T47D (cell line): ENCODE data around the gene SCNN1B.

ENCODE experiments used
- DNase-seq, 2 experiments: peaks; one replicate each; pipeline versions ENCODE4 v3.0.0 to v3.0.0-alpha.2; 2011 to 2012; ENCODE audit warnings: low read depth in 1 of 2, low spot score in 1 of 2
- JUND ChIP-seq: IDR thresholded peaks from 2 replicates; pipeline ENCODE4 v1.6.1; 2012; ENCODE audit warnings: low read depth
- in situ Hi-C: cut with HindIII; loops from 2 replicates; pipeline ENCODE4 v1.10.0; 2016; ENCODE audit warnings: low sequenced_read_pairs, low pct_unique_long_range_greater_than_20kb

Gene SCNN1B

DNA sequence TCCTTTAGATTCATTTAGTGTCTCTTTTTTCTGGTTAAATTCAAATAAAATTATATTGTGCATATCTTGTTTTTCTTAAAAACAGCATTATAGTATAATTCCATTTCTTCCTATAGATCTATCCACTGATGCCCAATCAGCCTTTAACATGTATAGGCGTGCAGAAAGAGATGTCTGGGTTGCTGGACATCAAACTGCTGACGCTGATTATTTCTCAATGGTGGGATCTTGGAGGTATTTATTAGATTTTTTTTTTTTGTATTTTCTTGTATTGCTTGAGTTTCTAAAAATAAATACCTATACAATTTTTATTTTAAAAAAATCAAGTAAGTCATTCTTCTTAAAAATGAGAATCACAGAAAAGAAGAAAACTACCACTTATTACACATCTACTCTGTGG is 100.0 kb downstream of the SCNN1B start:
- TF ChIP-seq JUND: no peak
- in situ Hi-C loops: no loop called here
- DNase-seq: no peak

GRCh38 chr16:23403547-23403946 is 101.4 kb downstream of the SCNN1B start:
- in situ Hi-C loops: no loop called here
- TF ChIP-seq JUND: no peak
- DNase-seq: no peak

- no peak for TF ChIP-seq JUND
- in situ Hi-C loops: no loop called here
Observed at GRCh38 chr16:23406024-23406423, 103.9 kb downstream of the SCNN1B start.

DNA sequence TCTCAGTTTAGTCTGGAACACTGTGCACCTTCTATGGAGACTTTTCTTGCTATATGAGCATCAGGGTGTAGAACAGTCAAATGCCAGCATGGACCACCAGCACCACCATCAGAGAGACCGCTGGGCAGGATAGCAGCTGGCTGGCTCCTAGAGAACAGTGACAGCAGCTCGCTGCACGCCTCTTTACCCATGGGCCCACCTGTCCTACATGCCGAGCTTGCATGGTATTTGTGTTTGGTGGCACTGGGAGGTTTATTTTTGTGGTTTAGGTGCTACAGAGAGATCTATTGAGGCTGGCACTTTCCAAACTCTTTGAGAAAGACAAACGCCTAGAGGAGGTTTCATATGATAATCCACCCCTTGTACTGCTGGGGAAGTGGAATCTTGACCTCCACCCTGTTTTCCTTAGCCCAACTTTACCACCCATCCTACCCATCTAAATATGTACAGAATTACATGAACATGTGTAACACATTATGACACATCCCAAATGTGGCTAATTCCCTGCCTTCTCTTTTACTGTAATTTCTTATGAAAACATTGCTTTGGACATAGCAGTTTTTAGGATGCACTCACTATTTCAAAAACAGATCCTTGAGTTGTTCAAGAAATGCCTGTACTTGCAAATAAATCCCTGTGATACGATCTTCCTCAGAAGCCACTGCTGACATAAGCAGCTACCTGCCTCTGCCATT is 104.6 kb downstream of the SCNN1B start:
- TF ChIP-seq JUND: no peak
- in situ Hi-C loops: no loop called here
- no peak for DNase-seq

More at GRCh38 chr16:23406024-23406423, 103.9 kb downstream of the SCNN1B start:
- DNase-seq: no peak

GRCh38 chr16:23407436-23408127 is 105.5 kb downstream of the SCNN1B start:
- no peak for TF ChIP-seq JUND
- in situ Hi-C loops: no loop called here
- no peak for DNase-seq

DNA sequence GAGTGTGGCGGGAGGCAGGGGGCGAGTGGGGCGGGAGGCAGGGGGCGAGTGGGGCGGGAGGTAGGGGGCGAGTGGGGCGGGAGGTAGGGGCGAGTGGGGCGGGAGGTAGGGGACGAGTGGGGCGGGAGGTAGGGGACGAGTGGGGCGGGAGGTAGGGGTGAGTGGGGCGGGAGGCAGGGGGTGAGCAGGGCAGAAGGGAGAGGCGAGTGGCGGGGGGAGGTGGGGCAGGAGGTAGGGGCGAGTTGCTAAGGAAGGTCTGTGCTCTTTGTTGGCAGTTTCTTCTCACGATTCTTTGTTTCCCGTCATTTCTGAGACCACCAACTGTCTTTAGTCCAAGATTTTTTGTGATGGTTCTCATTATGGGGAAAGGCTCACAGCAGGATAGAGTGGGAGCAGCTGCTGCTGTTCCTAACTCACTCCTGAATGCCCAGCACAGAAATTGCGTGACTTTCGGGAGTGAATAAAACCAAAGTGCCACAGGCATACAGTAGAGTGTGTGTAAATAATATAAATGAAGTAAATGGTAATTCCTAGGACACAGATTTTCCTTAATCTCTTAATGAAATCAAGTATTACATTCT is 106.2 kb downstream of the SCNN1B start:
- no peak for TF ChIP-seq JUND
- in situ Hi-C loops: no loop called here
- no peak for DNase-seq

DNA sequence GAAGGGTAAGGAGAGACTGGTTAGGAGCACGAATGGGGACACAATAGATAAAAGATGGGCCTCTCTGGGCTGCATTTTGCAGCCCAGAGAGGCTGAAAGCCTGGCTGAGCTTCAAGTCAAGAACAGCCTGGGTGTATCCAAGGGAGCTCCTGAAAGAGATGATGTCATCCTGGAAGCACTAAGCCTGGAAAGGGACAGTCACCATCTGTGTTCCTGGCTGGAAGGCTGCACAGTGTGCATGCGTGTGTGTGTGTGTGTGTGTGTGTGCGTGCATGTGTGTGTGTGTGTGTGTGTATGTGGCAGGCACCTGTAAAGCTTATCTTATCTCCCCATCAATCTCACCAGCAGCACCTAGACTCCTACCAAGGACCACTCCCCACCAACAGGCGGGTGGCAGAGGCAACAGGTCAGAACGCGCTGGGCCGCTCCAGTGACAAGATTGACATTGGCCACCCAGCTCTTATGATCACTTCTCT is 106.8 kb downstream of the SCNN1B start:
- in situ Hi-C loops: no loop called here
- DNase-seq: peak; percentile 38 to 51
- TF ChIP-seq JUND: no peak

GRCh38 chr16:23409522-23409921 is 107.4 kb downstream of the SCNN1B start:
- in situ Hi-C loops: no loop called here
- DNase-seq: no peak
- no peak for TF ChIP-seq JUND

- in situ Hi-C loops: no loop called here
- no peak for TF ChIP-seq JUND
- no peak for DNase-seq
Observed at GRCh38 chr16:23410176-23410575, 108.1 kb downstream of the SCNN1B start.

GRCh38 chr16:23414731-23415130 is 112.6 kb downstream of the SCNN1B start:
- no peak for DNase-seq
- in situ Hi-C loops: no loop called here
- no peak for TF ChIP-seq JUND

- TF ChIP-seq JUND: no peak
- DNase-seq: no peak
- in situ Hi-C loops: no loop called here
Observed at GRCh38 chr16:23416816-23417215, 114.7 kb downstream of the SCNN1B start.

DNA sequence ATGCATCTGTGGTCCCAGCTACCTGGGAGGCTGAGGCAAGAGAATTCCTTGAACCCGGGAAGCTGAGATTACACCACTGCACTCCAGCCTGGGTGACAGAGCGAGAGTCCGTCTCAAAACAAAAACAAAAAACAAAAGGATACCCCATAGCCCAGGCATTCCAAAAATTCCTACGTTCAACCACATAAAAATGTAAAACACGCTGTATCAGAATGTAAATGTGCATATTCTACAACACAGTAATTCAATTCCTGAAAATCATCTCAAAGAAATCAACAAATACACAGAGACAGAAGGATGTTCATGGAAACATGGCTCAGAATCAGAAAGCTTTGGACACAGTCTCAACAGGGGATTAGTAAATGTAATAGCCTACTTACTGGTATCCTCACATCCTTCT is 117.9 kb downstream of the SCNN1B start:
- no peak for TF ChIP-seq JUND
- in situ Hi-C loops: no loop called here
- no peak for DNase-seq

DNA sequence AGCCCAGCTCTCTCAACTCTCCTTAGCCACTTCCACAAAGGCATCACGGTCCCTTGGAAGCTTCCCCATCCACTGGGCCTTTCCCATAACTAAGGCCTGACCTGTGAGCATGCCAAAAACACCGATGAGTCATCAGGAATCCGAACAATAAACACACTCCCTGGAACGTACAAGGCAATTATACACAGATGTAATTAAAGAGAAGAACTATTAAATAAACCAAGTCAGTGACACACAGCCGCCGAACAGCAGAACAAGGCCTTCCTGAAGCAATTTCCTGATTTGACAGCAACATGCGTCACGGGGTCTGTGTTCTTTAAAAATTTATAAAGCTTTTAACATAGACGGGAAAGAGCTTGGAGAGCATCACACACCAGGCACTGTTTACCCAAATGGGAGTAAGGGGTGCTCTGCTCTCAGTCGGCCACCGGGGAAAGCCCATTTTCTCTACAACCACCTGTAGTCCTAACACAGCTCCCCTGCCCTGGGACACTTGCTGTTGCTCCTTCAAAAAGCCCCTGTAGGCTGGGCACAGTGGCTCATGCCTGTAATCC is 121.5 kb downstream of the SCNN1B start:
- peak; percentile 34 to 91 for DNase-seq
- in situ Hi-C loops: no loop called here
- TF ChIP-seq JUND: peak; percentile 94; the same call in 1 of the 2 replicates
